NCI-H2196 (cell line): ENCODE data around the gene ZIC2.
"Not testable (repeated sequence)": the region's sequence is repeated elsewhere in the genome, so short reads cannot be mapped to it uniquely, and the experiment has no call there.

Source experiments
- DNase-seq: peaks from one replicate; lab custom pipeline; 2025; ENCODE audit not compliant: unreplicated experiment; lab: John Stamatoyannopoulos, UW

Gene ZIC2

DNA sequence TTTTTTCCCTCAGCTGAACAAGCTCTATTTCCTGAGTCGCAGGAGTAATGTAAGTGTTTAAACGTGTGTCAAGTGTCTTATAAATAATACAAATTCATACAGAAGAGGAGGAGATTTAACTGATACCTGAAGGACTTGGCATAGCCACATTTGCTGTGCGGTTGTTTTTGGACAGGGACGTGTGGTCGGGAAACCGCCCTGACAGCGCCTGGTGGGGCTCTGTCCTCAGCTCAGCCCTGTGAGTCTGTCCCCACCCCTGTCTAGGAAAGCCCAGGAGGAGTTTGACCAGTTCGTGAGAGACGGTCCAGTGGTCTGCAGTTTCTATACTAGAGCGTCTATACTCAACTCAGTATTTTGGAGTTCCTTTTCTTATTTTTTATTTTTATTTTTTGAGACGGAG lies 16.7 kb downstream of the ZIC2 start:
- no peak for DNase-seq

DNA sequence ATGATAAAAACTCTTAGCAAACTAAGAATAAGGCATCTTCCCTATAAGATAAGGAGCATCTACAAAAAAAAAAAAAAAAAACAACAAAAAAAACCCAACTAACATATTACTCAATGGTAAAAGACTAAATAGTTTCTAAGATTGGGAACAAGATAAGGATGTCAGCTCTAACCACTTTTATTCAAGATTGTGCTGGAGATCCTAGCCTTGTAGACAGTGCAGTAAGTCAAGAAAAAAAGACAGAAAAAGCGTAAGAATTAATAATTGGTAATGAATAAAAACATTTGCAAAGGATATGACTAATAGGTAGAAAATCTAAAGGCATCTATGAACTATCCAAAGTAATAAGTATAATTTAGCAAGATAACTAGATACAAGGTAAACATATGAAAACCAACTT lies 33.0 kb downstream of the ZIC2 start:
- DNase-seq: no peak

DNA sequence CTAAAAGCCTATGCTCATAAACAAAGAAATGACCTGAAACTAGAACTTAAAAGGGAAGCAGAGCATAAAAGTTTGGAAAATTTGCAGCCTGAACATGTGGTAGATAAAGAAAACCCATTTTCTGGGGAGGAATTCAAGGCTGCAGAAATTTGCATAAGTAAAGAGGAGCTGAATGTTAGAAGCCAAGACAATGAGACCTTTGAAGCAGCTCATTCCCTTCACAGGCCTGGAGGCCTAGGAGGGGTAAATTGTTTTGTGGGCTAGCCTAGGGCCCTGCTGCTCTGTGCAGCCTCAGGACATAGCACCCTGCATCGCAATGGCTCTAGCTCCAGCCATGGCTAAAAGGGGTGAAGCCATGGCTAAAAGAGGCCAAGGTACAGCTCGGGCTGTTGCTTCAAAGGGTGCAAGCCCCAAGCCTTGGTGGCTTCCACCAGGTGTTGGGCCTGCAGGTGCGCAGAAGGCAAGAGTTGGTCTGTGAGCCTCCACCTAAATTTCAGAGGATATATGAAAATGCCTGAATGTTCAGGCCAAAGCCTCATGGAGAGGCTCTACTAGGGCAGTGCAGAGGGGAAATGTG lies 38.3 kb downstream of the ZIC2 start:
- no peak for DNase-seq

DNA sequence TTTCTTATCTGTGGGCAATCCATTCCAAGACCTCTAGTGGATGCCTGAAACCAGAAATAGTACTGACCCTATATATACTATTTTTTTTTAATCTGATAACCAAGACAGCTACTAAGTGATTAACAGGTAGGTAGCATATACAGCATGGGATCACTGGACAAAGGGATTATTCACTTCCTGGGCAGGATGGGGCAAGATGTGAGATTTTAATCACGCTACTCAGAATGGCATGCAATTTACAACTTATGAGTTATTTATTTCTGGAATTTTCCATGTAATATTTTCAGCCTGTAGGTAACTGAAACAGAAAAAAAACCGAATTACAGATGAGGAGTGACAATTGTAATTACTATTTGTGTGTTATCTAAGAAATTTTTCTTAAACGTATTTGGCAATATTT lies 41.2 kb downstream of the ZIC2 start:
- no peak for DNase-seq

DNA sequence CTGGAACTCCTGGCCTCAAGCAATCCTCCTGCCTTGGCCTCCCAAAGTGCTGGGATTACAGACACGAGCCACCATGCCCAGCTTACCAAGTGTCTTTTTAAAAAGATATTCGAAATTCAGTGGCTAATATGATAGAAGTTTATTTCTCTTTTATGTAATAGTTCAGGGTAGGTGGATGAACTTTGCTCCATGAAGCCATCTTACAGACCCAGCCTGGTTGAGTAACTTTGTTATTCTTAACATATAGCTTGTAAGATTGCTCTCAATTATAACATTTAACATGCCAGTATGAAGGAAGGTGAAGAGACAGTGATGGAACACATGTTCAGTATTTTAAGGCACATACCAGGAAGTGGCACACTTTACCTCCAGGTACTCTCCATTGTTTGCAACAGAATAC lies 42.4 kb downstream of the ZIC2 start:
- DNase-seq: no peak

DNA sequence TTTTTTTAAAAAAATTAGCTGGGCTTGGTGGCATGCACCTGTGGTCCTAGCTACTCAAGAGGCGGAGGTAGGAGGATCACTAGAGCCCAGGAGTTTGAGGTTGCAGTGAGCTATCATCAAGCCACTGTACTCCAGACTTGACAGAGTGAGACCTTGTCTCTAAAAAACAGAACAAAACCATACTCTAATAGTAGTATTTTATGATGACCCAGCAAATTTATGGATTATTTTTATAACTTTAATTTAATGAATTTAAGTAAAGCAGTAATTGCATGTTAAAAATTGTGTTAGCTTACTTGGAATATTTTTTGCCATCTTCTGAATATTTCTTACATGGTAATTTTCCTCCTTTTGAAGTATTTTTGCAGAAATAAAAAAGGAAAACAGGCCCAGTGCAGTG lies 48.3 kb downstream of the ZIC2 start:
- no peak for DNase-seq

DNA sequence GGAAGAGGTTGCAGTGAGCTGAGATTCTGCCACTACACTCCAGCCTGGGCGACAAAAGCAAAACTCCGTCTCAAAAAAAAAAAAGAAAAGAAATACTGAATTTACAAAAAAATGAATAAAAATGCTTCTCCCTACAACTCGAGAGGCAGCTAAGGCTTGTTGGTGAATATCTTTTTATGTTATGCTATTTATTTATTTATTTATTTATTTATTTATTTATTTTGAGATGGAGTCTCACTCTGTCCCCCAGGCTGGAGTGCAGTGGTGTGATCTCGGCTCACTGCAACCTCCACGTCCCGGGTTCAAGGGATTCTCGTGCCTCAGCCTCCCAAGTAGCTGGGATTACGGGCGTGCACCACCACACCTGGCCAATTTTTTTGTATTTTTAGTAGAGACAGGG lies 51.1 kb downstream of the ZIC2 start:
- DNase-seq: not testable (repeated sequence)

DNA sequence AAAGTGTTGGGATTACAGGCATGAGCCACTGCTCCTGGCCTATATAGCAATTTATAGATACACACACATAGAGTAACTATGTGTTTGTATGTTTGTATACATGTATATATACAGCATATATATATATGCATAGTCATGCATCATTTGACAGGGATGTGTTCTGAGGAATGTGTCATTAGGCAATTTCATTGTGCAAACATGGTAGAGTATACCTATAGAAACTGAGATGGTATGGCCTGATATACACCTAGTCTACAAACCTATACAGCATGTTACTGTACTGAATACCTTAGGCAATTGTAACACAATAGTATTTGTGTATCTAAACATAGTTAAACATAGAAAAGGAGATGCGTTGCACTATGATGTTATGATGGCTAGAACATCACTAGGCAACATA lies 54.4 kb downstream of the ZIC2 start:
- DNase-seq: no peak
